Fibroblast of lung (primary cell): Measurements from ENCODE around the gene GRK5.

ENCODE experiments used
- EZH2 ChIP-seq: IDR thresholded peaks from 2 replicates; pipeline ENCODE4 v1.5.1; 2012; ENCODE audit warnings: low read length, control low read depth, mild to moderate bottlenecking; ENCODE audit errors: missing control alignments
- TF ChIP-seq, protein P1 (sequence below), 2 donors: IDR thresholded peaks in 1 of 2; conservative IDR thresholded peaks in 1 of 2; 1 replicate in 1 of 2; 2 replicates in 1 of 2; pipeline ENCODE4 v1.5.1; 2011 to 2012; ENCODE audit warnings: low read length in 2 of 2, control low read depth in 1 of 2, inconsistent platforms in 1 of 2, low read depth in 1 of 2, mild to moderate bottlenecking in 1 of 2

DNA sequence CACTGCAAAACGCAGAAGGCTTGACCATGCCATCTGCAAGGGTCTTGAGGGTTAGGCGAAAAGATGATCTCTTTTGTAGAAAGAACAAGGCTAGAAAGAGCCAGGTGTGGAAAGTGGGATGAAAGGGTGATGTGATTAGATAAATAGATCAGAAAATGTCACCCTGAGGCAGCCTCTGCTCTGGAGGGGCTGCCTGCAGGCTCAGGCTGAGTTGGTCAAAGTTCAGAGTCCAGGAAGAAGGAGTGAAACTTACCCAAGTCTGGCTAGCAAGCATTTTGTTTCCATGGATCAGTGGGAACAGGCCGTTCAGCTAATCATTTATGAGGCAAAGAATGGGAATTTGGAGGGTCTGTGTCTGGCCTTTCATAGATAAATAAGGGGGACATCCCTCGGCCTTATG is 255.4 kb downstream of the GRK5 start:
- TF ChIP-seq, protein P1, sequence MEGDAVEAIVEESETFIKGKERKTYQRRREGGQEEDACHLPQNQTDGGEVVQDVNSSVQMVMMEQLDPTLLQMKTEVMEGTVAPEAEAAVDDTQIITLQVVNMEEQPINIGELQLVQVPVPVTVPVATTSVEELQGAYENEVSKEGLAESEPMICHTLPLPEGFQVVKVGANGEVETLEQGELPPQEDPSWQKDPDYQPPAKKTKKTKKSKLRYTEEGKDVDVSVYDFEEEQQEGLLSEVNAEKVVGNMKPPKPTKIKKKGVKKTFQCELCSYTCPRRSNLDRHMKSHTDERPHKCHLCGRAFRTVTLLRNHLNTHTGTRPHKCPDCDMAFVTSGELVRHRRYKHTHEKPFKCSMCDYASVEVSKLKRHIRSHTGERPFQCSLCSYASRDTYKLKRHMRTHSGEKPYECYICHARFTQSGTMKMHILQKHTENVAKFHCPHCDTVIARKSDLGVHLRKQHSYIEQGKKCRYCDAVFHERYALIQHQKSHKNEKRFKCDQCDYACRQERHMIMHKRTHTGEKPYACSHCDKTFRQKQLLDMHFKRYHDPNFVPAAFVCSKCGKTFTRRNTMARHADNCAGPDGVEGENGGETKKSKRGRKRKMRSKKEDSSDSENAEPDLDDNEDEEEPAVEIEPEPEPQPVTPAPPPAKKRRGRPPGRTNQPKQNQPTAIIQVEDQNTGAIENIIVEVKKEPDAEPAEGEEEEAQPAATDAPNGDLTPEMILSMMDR (conservative IDR thresholded peaks at IDR 0.05 in 1 of 2, IDR thresholded peaks at IDR 0.05 in 1 of 2; ENCODE audit: low read depth in 1 of 2, low read length in 2 of 2): no peak
- no peak for TF ChIP-seq EZH2
